ENCODE data around the gene RIMS4. TPM values are rescaled to one million over a fixed set of nuclear protein-coding genes. Genes with fewer than 3 reads are reported as not detected.
A peak's percentile ranks its signal among the peaks of the same experiment; 100 is the strongest.

The RIMS4 gene
- 0.39 and 2.9 TPM in 2 replicates for total RNA-seq (2014; rRNA removed; shearing (Covaris generic); ENCODE audit: low replicate concordance)

GRCh38 chr20:44810391-44811149 is at the start of gene RIMS4:
TSS of gene RIMS4 (minus strand) at chr20:44810546. CDS start at chr20:44810271, 275 bp downstream.
- no peak within 1 kb of the TSS; the same call in 1 of the 2 replicates for H3K4me3 ChIP-seq
- no peaks in the 10 kb centered on the region for H3K36me3 ChIP-seq
- peaks cover 8% of the 10 kb centered on the region; the same call in 1 of the 2 replicates for H3K9me3 ChIP-seq
- peaks cover 41% of the 10 kb centered on the region for H3K27me3 ChIP-seq
- no peak for DNase-seq

GRCh38 chr20:44858606-44859360 is 48.4 kb upstream of the RIMS4 start:
- Histone ChIP-seq H3K36me3 (no peaks in the 10 kb centered on the region), H3K27me3 (no peaks in the 10 kb centered on the region), H3K4me3 (no peak overlapping the region), H3K9me3 (peaks cover 2% of the 10 kb centered on the region)
- peak; percentile 13 for DNase-seq

GRCh38 chr20:44856856-44857448 is 46.6 kb upstream of the RIMS4 start:
- Histone ChIP-seq H3K9me3 (peaks cover 2% of the 10 kb centered on the region), H3K36me3 (no peaks in the 10 kb centered on the region), H3K4me3 (no peak overlapping the region), H3K27me3 (no peaks in the 10 kb centered on the region)
- no peak for DNase-seq

GRCh38 chr20:44856442-44856841 is 46.1 kb upstream of the RIMS4 start:
- Histone ChIP-seq H3K9me3 (peaks cover 2% of the 10 kb centered on the region), H3K27me3 (no peaks in the 10 kb centered on the region), H3K36me3 (no peaks in the 10 kb centered on the region), H3K4me3 (no peak overlapping the region)
- DNase-seq: no peak

DNA sequence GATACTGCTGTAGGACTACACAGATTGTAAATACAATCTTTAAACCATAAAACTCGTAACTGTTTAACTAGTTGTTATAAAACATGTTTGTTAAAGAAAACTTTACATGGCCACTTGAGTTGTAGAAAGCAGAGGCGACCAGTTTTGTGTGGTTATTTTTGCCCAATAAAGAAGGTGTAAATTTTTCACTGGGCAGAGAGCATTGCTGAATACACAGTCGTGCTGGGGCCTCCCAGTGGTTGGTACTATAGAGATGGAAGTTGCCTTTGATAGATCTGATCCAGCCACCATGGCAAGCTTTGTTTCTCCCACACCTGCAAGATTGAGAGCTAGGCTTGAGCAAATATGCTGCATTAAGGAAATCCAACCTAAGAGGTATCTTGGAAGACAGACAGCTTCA is 41.2 kb upstream of the RIMS4 start:
- DNase-seq: no peak
- H3K36me3 ChIP-seq: no peaks in the 10 kb centered on the region
- peaks cover 2% of the 10 kb centered on the region; the same call in 1 of the 2 replicates for H3K9me3 ChIP-seq
- H3K27me3 ChIP-seq: no peaks in the 10 kb centered on the region
- H3K4me3 ChIP-seq: no peak overlapping the region

- no peaks in the 10 kb centered on the region for H3K36me3 ChIP-seq
- DNase-seq: no peak
- H3K27me3 ChIP-seq: no peaks in the 10 kb centered on the region
- no peak overlapping the region for H3K4me3 ChIP-seq
- H3K9me3 ChIP-seq: no peaks in the 10 kb centered on the region; the same call in 1 of the 2 replicates
Measured at GRCh38 chr20:44850837-44851236, 40.5 kb upstream of the RIMS4 start.

- H3K36me3 ChIP-seq: no peaks in the 10 kb centered on the region
- no peaks in the 10 kb centered on the region for H3K27me3 ChIP-seq
- H3K4me3 ChIP-seq: no peak overlapping the region
- no peak for DNase-seq
- no peaks in the 10 kb centered on the region; the same call in 1 of the 2 replicates for H3K9me3 ChIP-seq
Measured at GRCh38 chr20:44850272-44850671, 39.9 kb upstream of the RIMS4 start.

DNA sequence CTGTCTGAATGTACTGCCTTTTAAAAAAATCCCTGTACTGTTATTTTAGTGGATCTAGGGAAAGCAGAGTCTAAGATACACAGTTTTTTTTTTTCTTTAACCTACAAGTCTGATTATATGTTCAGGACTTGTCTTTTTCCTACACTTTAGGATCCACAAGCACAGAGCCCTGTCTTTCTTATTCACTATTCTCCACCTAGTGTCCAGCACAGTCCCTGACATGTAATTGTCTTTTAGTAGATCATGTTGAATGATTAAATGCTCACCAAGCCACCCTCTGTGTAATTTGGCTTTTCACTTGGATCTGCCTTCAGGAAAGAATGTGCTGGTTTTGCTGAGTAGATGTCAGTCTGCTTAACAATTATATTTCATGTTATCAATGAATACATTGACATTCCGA is 39.4 kb upstream of the RIMS4 start:
- Histone ChIP-seq H3K27me3 (peaks cover 3% of the 10 kb centered on the region; the same call in 1 of the 2 replicates), H3K4me3 (no peak overlapping the region), H3K36me3 (no peaks in the 10 kb centered on the region), H3K9me3 (no peaks in the 10 kb centered on the region; the same call in 1 of the 2 replicates)
- DNase-seq: no peak

DNA sequence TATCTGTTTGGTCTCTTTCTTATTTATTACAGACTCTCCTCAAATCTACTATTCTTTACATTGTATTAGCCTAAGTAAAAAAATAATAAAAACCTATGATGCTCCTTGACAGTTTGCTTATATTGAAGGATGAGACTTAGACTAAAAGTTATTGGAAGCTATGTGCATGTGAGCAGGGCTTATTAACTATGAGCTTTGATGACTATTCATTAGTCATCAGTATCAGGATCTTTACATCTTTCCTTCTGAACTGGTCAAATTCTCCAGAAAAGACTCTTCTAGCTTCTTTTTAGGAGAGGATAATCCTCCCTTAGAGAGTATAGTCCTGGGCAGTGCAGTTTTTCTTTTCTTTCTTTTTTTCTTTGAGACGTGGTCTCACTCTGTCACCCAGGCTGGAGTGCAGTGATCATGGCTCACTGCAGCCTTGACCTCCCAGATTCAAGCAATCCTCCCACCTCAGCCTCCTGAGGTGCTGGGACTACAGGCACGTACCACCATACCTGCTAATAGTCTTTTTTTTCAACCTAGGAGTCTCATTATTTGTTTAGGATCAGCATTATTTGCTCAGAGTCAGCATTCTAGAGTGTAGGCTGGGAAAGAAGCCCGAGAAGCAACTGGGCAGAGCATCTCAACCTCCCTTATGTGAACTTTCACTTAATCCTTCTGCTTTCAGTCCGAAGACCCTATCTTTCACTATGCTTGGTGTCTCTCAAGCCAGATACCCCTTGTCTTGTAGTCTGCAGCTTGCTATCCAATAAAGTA is 38.1 kb upstream of the RIMS4 start:
- no peaks in the 10 kb centered on the region for H3K9me3 ChIP-seq
- no peak overlapping the region for H3K4me3 ChIP-seq
- no peak for DNase-seq
- H3K36me3 ChIP-seq: no peaks in the 10 kb centered on the region
- peaks cover 6% of the 10 kb centered on the region; the same call in 1 of the 2 replicates for H3K27me3 ChIP-seq

- Histone ChIP-seq H3K36me3 (no peaks in the 10 kb centered on the region), H3K4me3 (no peak overlapping the region)
- no peak for DNase-seq
Measured at GRCh38 chr20:44843876-44844275, 33.5 kb upstream of the RIMS4 start.

GRCh38 chr20:44841955-44842354 is 31.6 kb upstream of the RIMS4 start:
- Histone ChIP-seq H3K27me3 (peaks cover 30% of the 10 kb centered on the region), H3K4me3 (no peak overlapping the region), H3K9me3 (no peaks in the 10 kb centered on the region), H3K36me3 (no peaks in the 10 kb centered on the region)
- no peak for DNase-seq

More at GRCh38 chr20:44843876-44844275, 33.5 kb upstream of the RIMS4 start:
- no peaks in the 10 kb centered on the region for H3K9me3 ChIP-seq
- H3K27me3 ChIP-seq: peaks cover 20% of the 10 kb centered on the region

- no peak for DNase-seq
- H3K36me3 ChIP-seq: no peaks in the 10 kb centered on the region
- no peaks in the 10 kb centered on the region for H3K9me3 ChIP-seq
- no peak overlapping the region for H3K4me3 ChIP-seq
- H3K27me3 ChIP-seq: peaks cover 30% of the 10 kb centered on the region
Measured at GRCh38 chr20:44840826-44841225, 30.5 kb upstream of the RIMS4 start.

DNA sequence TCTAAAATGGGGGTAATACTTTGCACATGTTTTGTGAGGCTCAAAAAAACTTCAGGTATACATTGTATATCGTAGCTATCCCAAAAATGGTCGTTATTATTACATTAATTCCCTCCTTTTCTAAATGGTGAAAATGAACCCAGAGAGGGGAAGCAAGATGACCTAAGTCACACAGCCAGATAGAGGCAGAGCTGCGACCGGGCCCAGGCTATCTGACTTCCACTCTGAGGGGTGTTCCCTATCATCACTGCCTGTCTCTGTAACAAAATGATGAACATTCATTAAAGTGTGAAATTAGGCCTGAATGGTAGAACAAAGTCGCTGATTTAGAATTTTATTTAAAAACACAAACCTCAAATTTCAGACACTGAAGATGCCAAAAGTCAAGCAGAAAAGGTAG is 29.1 kb upstream of the RIMS4 start:
- no peaks in the 10 kb centered on the region for H3K36me3 ChIP-seq
- no peak overlapping the region for H3K4me3 ChIP-seq
- peaks cover 27% of the 10 kb centered on the region for H3K27me3 ChIP-seq
- DNase-seq: no peak
- no peaks in the 10 kb centered on the region for H3K9me3 ChIP-seq

DNA sequence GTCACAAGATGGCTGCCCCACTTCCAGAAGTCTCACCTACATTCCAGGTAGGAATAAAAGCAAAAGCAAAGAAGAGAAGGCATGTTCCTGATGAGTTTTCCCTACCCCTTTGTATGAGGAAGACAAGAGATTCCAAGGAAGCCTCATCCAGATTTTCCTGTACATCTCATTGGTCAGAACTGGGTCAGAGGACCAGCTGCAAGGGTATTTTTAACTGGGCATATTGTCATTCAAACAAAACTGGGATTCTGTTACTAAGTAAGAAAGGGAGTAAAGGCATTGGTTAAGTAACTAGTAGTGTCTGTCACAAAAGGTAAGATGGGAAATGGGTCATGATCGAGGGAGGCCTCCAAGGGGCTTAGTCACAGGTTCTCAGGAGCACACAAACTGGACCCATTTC is 28.2 kb upstream of the RIMS4 start:
- DNase-seq: no peak
- Histone ChIP-seq H3K36me3 (no peaks in the 10 kb centered on the region), H3K9me3 (no peaks in the 10 kb centered on the region), H3K27me3 (peaks cover 24% of the 10 kb centered on the region), H3K4me3 (no peak overlapping the region)

DNA sequence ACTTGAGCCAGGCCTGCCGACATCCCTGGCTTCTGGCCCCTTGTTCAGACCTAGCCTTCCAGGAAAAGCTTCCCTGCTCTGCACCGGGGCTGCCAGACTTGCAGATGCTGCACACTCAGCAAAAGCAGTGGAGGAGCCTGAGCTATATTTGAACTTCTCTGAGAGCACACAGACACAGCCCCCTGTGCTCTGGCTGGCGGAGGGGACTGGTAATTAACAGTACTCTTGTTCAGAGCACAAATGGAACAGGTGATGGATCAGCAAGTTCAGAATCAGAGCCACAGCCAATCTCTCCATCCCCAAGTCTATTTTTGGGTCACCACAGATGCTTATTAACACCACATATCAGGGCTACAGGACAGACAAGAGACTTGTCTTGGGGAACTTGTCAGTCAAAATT is 27.6 kb upstream of the RIMS4 start:
- H3K9me3 ChIP-seq: no peaks in the 10 kb centered on the region
- no peak for DNase-seq
- H3K27me3 ChIP-seq: peaks cover 24% of the 10 kb centered on the region
- no peak overlapping the region for H3K4me3 ChIP-seq
- H3K36me3 ChIP-seq: no peaks in the 10 kb centered on the region

GRCh38 chr20:44836601-44837120 is 26.3 kb upstream of the RIMS4 start:
- Histone ChIP-seq H3K36me3 (no peaks in the 10 kb centered on the region), H3K9me3 (no peaks in the 10 kb centered on the region), H3K4me3 (no peak overlapping the region), H3K27me3 (peaks cover 18% of the 10 kb centered on the region)
- DNase-seq: no peak

All from MG63 (cell line).